Measurements from ENCODE around the gene ELMO1.

DNA sequence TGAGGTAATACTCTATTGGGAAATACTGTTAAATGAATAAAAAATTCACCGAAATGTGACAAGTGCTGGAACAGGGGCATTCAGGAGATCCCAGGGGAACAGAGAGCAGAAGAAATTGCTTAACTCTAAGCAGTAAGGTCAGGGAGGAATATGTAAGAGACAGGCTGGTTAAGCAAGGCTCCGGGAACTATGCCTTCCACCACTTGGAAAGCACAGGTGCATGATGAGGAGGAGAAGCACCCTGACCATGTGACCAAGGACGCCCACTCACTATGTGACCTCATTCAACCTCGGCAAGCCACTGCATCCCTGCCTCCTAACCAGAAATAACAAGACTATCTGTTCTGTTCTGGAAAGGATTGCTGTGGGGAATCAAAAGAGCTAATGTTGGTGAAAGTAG, 218.4 kb downstream of the ELMO1 start:
- TF ChIP-seq, protein P1, sequence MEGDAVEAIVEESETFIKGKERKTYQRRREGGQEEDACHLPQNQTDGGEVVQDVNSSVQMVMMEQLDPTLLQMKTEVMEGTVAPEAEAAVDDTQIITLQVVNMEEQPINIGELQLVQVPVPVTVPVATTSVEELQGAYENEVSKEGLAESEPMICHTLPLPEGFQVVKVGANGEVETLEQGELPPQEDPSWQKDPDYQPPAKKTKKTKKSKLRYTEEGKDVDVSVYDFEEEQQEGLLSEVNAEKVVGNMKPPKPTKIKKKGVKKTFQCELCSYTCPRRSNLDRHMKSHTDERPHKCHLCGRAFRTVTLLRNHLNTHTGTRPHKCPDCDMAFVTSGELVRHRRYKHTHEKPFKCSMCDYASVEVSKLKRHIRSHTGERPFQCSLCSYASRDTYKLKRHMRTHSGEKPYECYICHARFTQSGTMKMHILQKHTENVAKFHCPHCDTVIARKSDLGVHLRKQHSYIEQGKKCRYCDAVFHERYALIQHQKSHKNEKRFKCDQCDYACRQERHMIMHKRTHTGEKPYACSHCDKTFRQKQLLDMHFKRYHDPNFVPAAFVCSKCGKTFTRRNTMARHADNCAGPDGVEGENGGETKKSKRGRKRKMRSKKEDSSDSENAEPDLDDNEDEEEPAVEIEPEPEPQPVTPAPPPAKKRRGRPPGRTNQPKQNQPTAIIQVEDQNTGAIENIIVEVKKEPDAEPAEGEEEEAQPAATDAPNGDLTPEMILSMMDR (conservative IDR thresholded peaks at IDR 0.05; ENCODE audit: low read depth, low read length), result no peak
- no peak for TF ChIP-seq EZH2 (IDR thresholded peaks at IDR 0.05; ENCODE audit: low read length, unreplicated experiment)
